IMR-90 (cell line): ENCODE measurements around the gene GRIK3. TPM values are rescaled to one million over a fixed set of nuclear protein-coding genes. Genes with fewer than 3 reads are reported as not detected.

Source experiments
- ATAC-seq: fragments of 200-7000 bp; cut with Tn5 transposase; 2 replicates; pipeline ENCODE4 v1.9.1; 2020; ENCODE audit warnings: low read depth, mild to moderate bottlenecking, moderate library complexity
- BruUV-seq: library from RNA; stranded (reverse); fragments of 400-500 nt; replicated peaks from 2 replicates; lab custom pipeline; 2021; lab: Mats Ljungman, UMichigan
- CTCF ChIA-PET: fragments of 300-600 bp; formaldehyde crosslinking; extraction: SDS; loops from one replicate; lab custom pipeline; 2021; ENCODE audit warnings: antibody characterized with exemption; lab: Yijun Ruan, JAX
- POLR2A ChIA-PET: fragments of 300-600 bp; sonication (Branson Sonifier 250); formaldehyde crosslinking; loops from one replicate; lab custom pipeline; 2022; ENCODE audit warnings: antibody characterized with exemption; ENCODE audit not compliant: unreplicated experiment; lab: Charles Lee
- DNase-seq: peaks from one replicate; pipeline ENCODE4 v3.0.0; 2013
- H2AFZ ChIP-seq: replicated peaks from 2 replicates; pipeline ENCODE3; 2013; ENCODE audit warnings: low read length, mild to moderate bottlenecking; ENCODE audit not compliant: poor library complexity
- H2AK5ac ChIP-seq: 2 replicates; pipeline ENCODE4 v1.6.1; 2013; ENCODE audit warnings: low read depth, low read length, inconsistent platforms
- H2AK9ac ChIP-seq: replicated peaks from 2 replicates; pipeline ENCODE3; 2013; ENCODE audit warnings: mild to moderate bottlenecking, low read depth, low read length, moderate library complexity; ENCODE audit not compliant: poor library complexity
- H2BK120ac ChIP-seq: 2 replicates; pipeline ENCODE4 v1.6.1; 2013; ENCODE audit warnings: low read depth, low read length, inconsistent platforms
- H2BK15ac ChIP-seq: 3 replicates; pipeline ENCODE4 v1.6.1; 2013; ENCODE audit warnings: low read depth, low read length, inconsistent platforms
- H2BK20ac ChIP-seq: 2 replicates; pipeline ENCODE4 v1.6.1; 2013; ENCODE audit warnings: low read depth, mild to moderate bottlenecking, inconsistent platforms, low read length, moderate library complexity
- H2BK5ac ChIP-seq: 2 replicates; pipeline ENCODE4 v1.6.1; 2013; ENCODE audit warnings: mild to moderate bottlenecking, low read depth, low read length, inconsistent platforms; ENCODE audit not compliant: poor library complexity, severe bottlenecking
- H3K14ac ChIP-seq: replicated peaks from 2 replicates; pipeline ENCODE4 v1.6.1; 2013; ENCODE audit warnings: low read depth, low read length, inconsistent platforms
- H3K18ac ChIP-seq: 2 replicates; pipeline ENCODE4 v1.6.1; 2013; ENCODE audit warnings: low read depth, low read length, control low read depth
- H3K23ac ChIP-seq: 2 replicates; pipeline ENCODE4 v1.6.1; 2013; ENCODE audit warnings: low read depth, low read length, inconsistent platforms
- H3K27ac ChIP-seq: 2 replicates; pipeline ENCODE4 v1.5.1; 2013; ENCODE audit warnings: mild to moderate bottlenecking, control low read depth, low read length; ENCODE audit not compliant: insufficient read depth
- H3K27me3 ChIP-seq: 2 replicates; pipeline ENCODE4 v1.6.1; 2013; ENCODE audit warnings: low read length; ENCODE audit not compliant: control insufficient read depth, insufficient read depth
- H3K36me3 ChIP-seq: 2 replicates; pipeline ENCODE4 v1.6.1; 2013; ENCODE audit warnings: low read length, mixed read lengths; ENCODE audit not compliant: control insufficient read depth, insufficient read depth
- H3K4ac ChIP-seq: 2 replicates; pipeline ENCODE4 v1.6.1; 2013; ENCODE audit warnings: low read depth, low read length, inconsistent platforms
- H3K4me1 ChIP-seq: 2 replicates; pipeline ENCODE4 v1.6.1; 2013; ENCODE audit warnings: low read length, mixed read lengths; ENCODE audit not compliant: control insufficient read depth, insufficient read depth
- H3K4me2 ChIP-seq: 2 replicates; pipeline ENCODE4 v1.6.1; 2013; ENCODE audit warnings: low read depth, mild to moderate bottlenecking, control low read depth, low read length, moderate library complexity
- H3K4me3 ChIP-seq: 2 replicates; pipeline ENCODE4 v1.5.1; 2013; ENCODE audit warnings: low read depth, mild to moderate bottlenecking, control low read depth, low read length, moderate library complexity; ENCODE audit not compliant: insufficient read depth
- H3K56ac ChIP-seq: 2 replicates; pipeline ENCODE4 v1.6.1; 2013; ENCODE audit warnings: low read length, inconsistent platforms; ENCODE audit not compliant: insufficient read depth; ENCODE audit errors: extremely low read depth
- H3K79me1 ChIP-seq, 2 experiments: 2 replicates each; pipeline ENCODE4 v1.6.1; 2013; ENCODE audit warnings: low read length in 2 of 2, inconsistent platforms in 1 of 2, low read depth in 1 of 2
- H3K9ac ChIP-seq: 2 replicates; pipeline ENCODE4 v1.6.1; 2013; ENCODE audit warnings: low read depth, low read length, control low read depth
- H3K9me1 ChIP-seq: 2 replicates; pipeline ENCODE4 v1.6.1; 2013; ENCODE audit warnings: low read length, inconsistent platforms; ENCODE audit not compliant: insufficient read depth
- H3K9me3 ChIP-seq: 2 replicates; pipeline ENCODE4 v1.6.1; 2013; ENCODE audit warnings: low read length; ENCODE audit not compliant: control insufficient read depth, insufficient read depth
- H4K20me1 ChIP-seq: 2 replicates; pipeline ENCODE4 v1.6.1; 2013; ENCODE audit warnings: low read length, inconsistent platforms; ENCODE audit not compliant: insufficient read depth
- H4K5ac ChIP-seq: 2 replicates; pipeline ENCODE4 v1.6.1; 2013; ENCODE audit warnings: mild to moderate bottlenecking, low read depth, low read length, control low read depth
- H4K8ac ChIP-seq, 2 experiments: 2 replicates each; pipeline ENCODE4 v1.6.1; 2013; ENCODE audit warnings: low read depth in 2 of 2, low read length in 2 of 2, control low read depth in 1 of 2, inconsistent platforms in 1 of 2
- H4K91ac ChIP-seq: 2 replicates; pipeline ENCODE4 v1.6.1; 2013; ENCODE audit warnings: low read depth, low read length, inconsistent platforms; ENCODE audit not compliant: insufficient read depth
- BHLHE40 ChIP-seq: fragments of 150-350 bp; IDR thresholded peaks from 2 replicates; pipeline ENCODE4 v1.6.1; 2016; ENCODE audit warnings: mild to moderate bottlenecking, low read depth, low read length
- CEBPB ChIP-seq: IDR thresholded peaks from 2 replicates; pipeline ENCODE4 v1.6.1; 2012; ENCODE audit warnings: low read depth, low read length, improper control_type of control experiment
- CHD1 ChIP-seq: IDR thresholded peaks from 2 replicates; pipeline ENCODE4 v1.6.1; 2012; ENCODE audit warnings: low read depth, low read length, improper control_type of control experiment
- CTCF ChIP-seq: conservative IDR thresholded peaks from 2 replicates; pipeline ENCODE4 v1.5.1; 2012; ENCODE audit warnings: mild to moderate bottlenecking, low read depth, low read length, improper control_type of control experiment
- ELK1 ChIP-seq: fragments of 150-350 bp; IDR thresholded peaks from 2 replicates; pipeline ENCODE4 v1.6.1; 2016; ENCODE audit warnings: low read depth, mild to moderate bottlenecking, low read length, moderate library complexity, borderline replicate concordance
- FOS ChIP-seq: fragments of 150-350 bp; IDR thresholded peaks from 2 replicates; pipeline ENCODE4 v1.6.1; 2016; ENCODE audit warnings: low read depth, low read length
- MAFK ChIP-seq: IDR thresholded peaks from 2 replicates; pipeline ENCODE4 v1.6.1; 2012; ENCODE audit warnings: low read depth, low read length, improper control_type of control experiment
- MAZ ChIP-seq: IDR thresholded peaks from 2 replicates; pipeline ENCODE4 v1.6.1; 2012; ENCODE audit warnings: low read depth, mild to moderate bottlenecking, low read length, improper control_type of control experiment, moderate library complexity, borderline replicate concordance
- MXI1 ChIP-seq: IDR thresholded peaks from 2 replicates; pipeline ENCODE4 v1.6.1; 2012; ENCODE audit warnings: low read depth, mild to moderate bottlenecking, low read length, moderate library complexity, borderline replicate concordance
- NFE2L2 ChIP-seq: fragments of 150-350 bp; IDR thresholded peaks from 2 replicates; pipeline ENCODE4 v1.6.1; 2016; ENCODE audit warnings: low read depth, mild to moderate bottlenecking, low read length
- POLR2A ChIP-seq: IDR thresholded peaks from 2 replicates; pipeline ENCODE4 v1.6.1; 2012; ENCODE audit warnings: mild to moderate bottlenecking, low read depth, low read length
- RAD21 ChIP-seq: IDR thresholded peaks from 2 replicates; pipeline ENCODE4 v1.6.1; 2012; ENCODE audit warnings: low read length, improper control_type of control experiment
- RCOR1 ChIP-seq: IDR thresholded peaks from 2 replicates; pipeline ENCODE4 v1.6.1; 2012; ENCODE audit warnings: mild to moderate bottlenecking, low read length, improper control_type of control experiment; ENCODE audit not compliant: insufficient replicate concordance
- RFX5 ChIP-seq: IDR thresholded peaks from 2 replicates; pipeline ENCODE4 v1.8.0; 2012; ENCODE audit warnings: low read depth, mild to moderate bottlenecking, low read length, moderate library complexity
- SMC3 ChIP-seq: fragments of 150-350 bp; IDR thresholded peaks from 2 replicates; pipeline ENCODE4 v1.6.1; 2016; ENCODE audit warnings: low read depth, mild to moderate bottlenecking, antibody characterized with exemption, low read length, moderate library complexity
- USF2 ChIP-seq: fragments of 150-350 bp; IDR thresholded peaks from 2 replicates; pipeline ENCODE4 v1.6.1; 2017; ENCODE audit warnings: mild to moderate bottlenecking, antibody characterized with exemption, low read length, low read depth
- WGBS, 2 experiments: methylation state at CpG; one replicate each; pipeline versions ENCODE4 v1.1.5 to v1.1.7; 2013; ENCODE audit warnings: missing lambda C conversion rate in 2 of 2; ENCODE audit not compliant: insufficient read length in 1 of 2; ENCODE audit errors: extremely low coverage in 2 of 2; 5-methylcytosine and 5-hydroxymethylcytosine counted together
- dilution Hi-C: fragments of 300-500 bp; cut with HindIII; formaldehyde crosslinking; loops from one replicate; pipeline ENCODE4 v1.14.3; 2018; ENCODE audit warnings: low sequenced_read_pairs; ENCODE audit not compliant: unreplicated experiment
- in situ Hi-C: fragments of 300-500 bp; cut with MboI; formaldehyde crosslinking; loops from 3 replicates; pipeline ENCODE4 v1.14.3; 2019; ENCODE audit warnings: low sequenced_read_pairs, inconsistent platforms, mixed read lengths
- intact Hi-C: fragments of 100-400 bp; cut with micrococcal nuclease; formaldehyde crosslinking; loops from 2 replicates; pipeline ENCODE4 v1.10.0; 2022
- polyA plus RNA-seq, 3 experiments: library from polyadenylated mRNA; depleted of rRNA; stranded (reverse); fragments of >200 nt; gene quantifications; 2 replicates each; pipeline ENCODE4 v1.2.3, GENCODE V29; 2012; ENCODE audit warnings: low replicate concordance in 1 of 3
- total RNA-seq: library from RNA; depleted of rRNA; stranded (reverse); fragments of >200 nt; gene quantifications from 2 replicates; pipeline ENCODE4 v1.2.3, GENCODE V29; 2012

The GRIK3 gene
- total and polyA plus RNA-seq, 2 of the 4 experiments (the other 2 are of a cell fraction) = not detected

GRCh38 chr1:36851087-36851486 lies 183.2 kb downstream of the GRIK3 start:
- no peak overlapping the region for H3K14ac ChIP-seq
- no peaks in the 10 kb centered on the region for H3K79me1 ChIP-seq
- no peak overlapping the region for H2AFZ ChIP-seq
- H3K23ac ChIP-seq = no peak overlapping the region
- H2AK5ac ChIP-seq = no peak overlapping the region
- POLR2A ChIA-PET = no interaction called here
- intact Hi-C loops (no loop called here), dilution Hi-C loops (no loop called here), in situ Hi-C loops (no loop called here)
- no peak overlapping the region for H2AK9ac ChIP-seq
- no peaks in the 10 kb centered on the region for H3K4me1 ChIP-seq
- no peaks in the 10 kb centered on the region for H3K36me3 ChIP-seq
- no peak overlapping the region for H2BK20ac ChIP-seq
- no peak overlapping the region for H2BK120ac ChIP-seq
- H3K27me3 ChIP-seq = no peaks in the 10 kb centered on the region
- no peak overlapping the region for H3K27ac ChIP-seq
- no peak overlapping the region for H2BK15ac ChIP-seq
- CTCF ChIA-PET = no interaction called here
- no TSS peak for BruUV-seq
- TF ChIP-seq FOS (no peak), MXI1 (no peak), RCOR1 (no peak), ELK1 (no peak), BHLHE40 (no peak), CEBPB (no peak), SMC3 (no peak), RAD21 (no peak), POLR2A (no peak), USF2 (no peak), RFX5 (no peak), CHD1 (no peak), NFE2L2 (no peak), MAZ (no peak), CTCF (no peak), MAFK (no peak)
- H3K9ac ChIP-seq = no peak overlapping the region
- H2BK5ac ChIP-seq = no peak overlapping the region
- H3K56ac ChIP-seq = no peak overlapping the region
- H3K4me3 ChIP-seq = no peak overlapping the region
- WGBS, 2 experiments = no CpG with 5 or more reads among the region's 6 CpGs
- H3K4me2 ChIP-seq = no peak overlapping the region
- H3K4ac ChIP-seq = no peak overlapping the region
- no peak overlapping the region for H4K8ac ChIP-seq
- H3K9me3 ChIP-seq = no peaks in the 10 kb centered on the region
- no peak overlapping the region for H4K91ac ChIP-seq
- no peak overlapping the region for H4K5ac ChIP-seq
- H3K9me1 ChIP-seq = no peaks in the 10 kb centered on the region
- H4K20me1 ChIP-seq = no peaks in the 10 kb centered on the region
- no peak for ATAC-seq
- no peak for DNase-seq
- H3K18ac ChIP-seq = no peak overlapping the region
